A673 (cell line): ENCODE measurements around the gene GIGYF2. TPM values are rescaled to one million over a fixed set of nuclear protein-coding genes. Genes with fewer than 3 reads are reported as not detected.
"Not testable (repeated sequence)": the region's sequence is repeated elsewhere in the genome, so short reads cannot be mapped to it uniquely, and the experiment has no call there.

Experiments
- BruUV-seq: library from RNA; stranded (reverse); fragments of 400-500 nt; replicated peaks from 2 replicates; lab custom pipeline; 2021; lab: Mats Ljungman, UMichigan
- CTCF ChIA-PET: fragments of 300-600 bp; sonication (Branson Sonifier 250); formaldehyde crosslinking; loops from one replicate; lab custom pipeline; 2022; ENCODE audit warnings: antibody characterized with exemption; lab: Charles Lee
- POLR2A ChIA-PET: fragments of 300-600 bp; sonication (Branson Sonifier 250); formaldehyde crosslinking; loops from one replicate; lab custom pipeline; 2022; ENCODE audit warnings: antibody characterized with exemption; ENCODE audit not compliant: low non-redundant PET; lab: Charles Lee
- DNase-seq: peaks from one replicate; pipeline ENCODE4 v3.0.0-alpha.2; 2015; ENCODE audit warnings: low spot score
- H3K27ac ChIP-seq: fragments of 200-600 bp; sonication (generic); 2 replicates; pipeline ENCODE4 v1.5.1; 2016; ENCODE audit warnings: mixed run types, low read depth, mild to moderate bottlenecking, mixed read lengths, antibody characterized with exemption, low read length; ENCODE audit not compliant: poor library complexity, severe bottlenecking
- H3K27me3 ChIP-seq: fragments of 200-600 bp; sonication (generic); replicated peaks from 2 replicates; pipeline ENCODE4 v1.6.1; 2017; ENCODE audit warnings: mixed run types, low read depth, mild to moderate bottlenecking, mixed read lengths, antibody characterized with exemption, low read length; ENCODE audit not compliant: insufficient read depth, poor library complexity
- H3K36me3 ChIP-seq: fragments of 200-600 bp; sonication (generic); 2 replicates; pipeline ENCODE4 v1.6.1; 2016; ENCODE audit warnings: mixed run types, mild to moderate bottlenecking, mixed read lengths, antibody characterized with exemption, low read length; ENCODE audit not compliant: insufficient read depth, poor library complexity, severe bottlenecking
- H3K4me1 ChIP-seq: fragments of 200-600 bp; sonication (generic); 2 replicates; pipeline ENCODE4 v1.6.1; 2017; ENCODE audit warnings: mixed run types, mild to moderate bottlenecking, mixed read lengths, antibody characterized with exemption, low read length; ENCODE audit not compliant: insufficient read depth, poor library complexity, severe bottlenecking
- H3K4me3 ChIP-seq: fragments of 200-600 bp; sonication (generic); 2 replicates; pipeline ENCODE4 v1.5.1; 2016; ENCODE audit warnings: low read depth, mixed run types, mild to moderate bottlenecking, mixed read lengths, low read length; ENCODE audit not compliant: poor library complexity, severe bottlenecking
- H3K9me3 ChIP-seq: fragments of 200-600 bp; sonication (generic); 2 replicates; pipeline ENCODE4 v1.6.1; 2016; ENCODE audit warnings: mixed run types, low read depth, mild to moderate bottlenecking, mixed read lengths, antibody characterized with exemption, low read length; ENCODE audit not compliant: poor library complexity, severe bottlenecking
- CTCF ChIP-seq: fragments of 300-800, 200-600 bp; sonication (generic); conservative IDR thresholded peaks from 2 replicates; pipeline ENCODE4 v1.5.1; 2017; ENCODE audit warnings: low read depth, mild to moderate bottlenecking, antibody characterized with exemption, low read length, moderate library complexity, mixed read lengths
- EZH2 ChIP-seq: fragments of 200-600 bp; sonication (generic); IDR thresholded peaks from 2 replicates; pipeline ENCODE4 v1.6.1; 2017; ENCODE audit warnings: borderline replicate concordance, low read depth, mild to moderate bottlenecking, mixed read lengths, antibody characterized with exemption, low read length; ENCODE audit not compliant: poor library complexity, severe bottlenecking
- intact Hi-C: fragments of 100-400 bp; cut with micrococcal nuclease; formaldehyde crosslinking; loops from one replicate; pipeline ENCODE4 v1.10.0; 2022; ENCODE audit not compliant: unreplicated experiment
- total RNA-seq: library from RNA; stranded (reverse); gene quantifications from 2 replicates; pipeline ENCODE4 v1.2.3, GENCODE V29; 2021

The GIGYF2 gene
- total RNA-seq, 1 experiment from 2014 or later = 62.8 TPM

GRCh38 chr2:232683368-232683767 lies 13.8 kb upstream of the GIGYF2 start:
- Histone ChIP-seq H3K4me3 (no peak overlapping the region), H3K9me3 (no peaks in the 10 kb centered on the region), H3K36me3 (no peaks in the 10 kb centered on the region), H3K27ac (no peak overlapping the region), H3K4me1 (no peaks in the 10 kb centered on the region), H3K27me3 (no peaks in the 10 kb centered on the region)
- DNase-seq = no peak
- intact Hi-C loops = no loop called here
- ChIA-PET CTCF (interaction anchor here (0.5 kb wide), 1 partner anchor 54 kb away, joined by 9 read pairs; no protein-coding TSS in a partner anchor), POLR2A (no interaction called here)
- no TSS peak for BruUV-seq
- TF ChIP-seq CTCF = no peak
- no peak for TF ChIP-seq EZH2

GRCh38 chr2:232685391-232685790 lies 11.7 kb upstream of the GIGYF2 start:
- H3K27ac ChIP-seq, H3K36me3 ChIP-seq, H3K4me1 ChIP-seq, H3K9me3 ChIP-seq, BruUV-seq, CTCF ChIA-PET, DNase-seq, POLR2A ChIA-PET, H3K4me3 ChIP-seq, intact Hi-C loops, H3K27me3 ChIP-seq: not testable (repeated sequence)

GRCh38 chr2:232687382-232688160 lies 9.6 kb upstream of the GIGYF2 start:
- no peaks in the 10 kb centered on the region for H3K4me1 ChIP-seq
- no peaks in the 10 kb centered on the region for H3K27me3 ChIP-seq
- ChIA-PET POLR2A (interaction anchor here (0.6 kb wide), 1 partner anchor 888 kb away, joined by 5 read pairs; no protein-coding TSS in a partner anchor), CTCF (no interaction called here)
- H3K9me3 ChIP-seq = no peaks in the 10 kb centered on the region
- H3K27ac ChIP-seq = no peak overlapping the region
- no peak for TF ChIP-seq EZH2
- no peak for TF ChIP-seq CTCF
- no TSS peak for BruUV-seq
- intact Hi-C loops = no loop called here
- no peak for DNase-seq
- no peaks in the 10 kb centered on the region for H3K36me3 ChIP-seq
- H3K4me3 ChIP-seq = no peak overlapping the region
